H4 (cell line): ENCODE measurements around the gene SHF. TPM values are rescaled to one million over a fixed set of nuclear protein-coding genes. Genes with fewer than 3 reads are reported as not detected.
"Not testable (repeated sequence)": the region's sequence is repeated elsewhere in the genome, so short reads cannot be mapped to it uniquely, and the experiment has no call there.

ENCODE experiments used
- DNase-seq: peaks from one replicate; pipeline ENCODE4 v3.0.0-alpha.2; 2015; ENCODE audit warnings: low spot score
- total RNA-seq: library from RNA; depleted of rRNA; stranded (reverse); fragments of >200 nt; shearing (Covaris generic); gene quantifications from 2 replicates; pipeline ENCODE4 v1.2.3, GENCODE V29; 2014

The SHF gene
- total RNA-seq, 1 experiment from 2014 or later, result 2.7 TPM

DNA sequence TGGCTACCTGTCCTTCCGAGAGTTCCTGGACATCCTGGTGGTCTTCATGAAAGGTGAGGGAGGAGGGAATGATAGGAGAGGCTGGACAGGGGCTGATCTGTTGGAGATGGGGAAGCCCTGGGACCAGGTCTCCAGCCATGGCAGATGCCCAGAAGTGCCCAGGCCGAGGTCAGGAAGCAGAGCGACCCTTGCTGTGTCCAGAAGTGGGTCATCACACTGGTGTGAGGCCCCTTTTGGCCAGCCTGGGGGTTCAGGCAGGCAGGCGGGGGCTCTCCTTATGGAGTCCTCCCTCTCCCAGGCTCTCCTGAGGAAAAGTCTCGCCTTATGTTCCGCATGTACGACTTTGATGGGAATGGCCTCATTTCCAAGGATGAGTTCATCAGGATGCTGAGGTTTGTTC is 40.2 kb downstream of the SHF start:
- DNase-seq, result no peak

DNA sequence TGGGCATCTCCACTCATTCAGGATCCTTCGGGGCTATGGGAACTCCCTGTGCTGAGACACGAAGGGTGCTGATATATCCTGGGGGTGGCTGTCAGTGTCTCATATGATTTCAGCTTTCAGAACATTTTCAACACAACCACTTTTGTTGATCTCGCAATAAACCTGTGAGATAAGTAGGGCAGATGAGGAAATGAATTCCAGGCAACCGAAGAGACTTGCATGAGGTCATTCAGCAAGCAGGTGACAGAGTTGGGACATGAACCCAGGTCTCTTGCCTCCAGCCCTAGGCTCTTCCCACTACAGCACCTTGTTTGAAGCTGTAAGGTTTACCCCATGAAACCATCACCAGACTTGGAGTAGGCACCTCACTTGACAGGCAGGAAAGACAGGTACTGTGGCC is 41.4 kb downstream of the SHF start:
- DNase-seq, result no peak

DNA sequence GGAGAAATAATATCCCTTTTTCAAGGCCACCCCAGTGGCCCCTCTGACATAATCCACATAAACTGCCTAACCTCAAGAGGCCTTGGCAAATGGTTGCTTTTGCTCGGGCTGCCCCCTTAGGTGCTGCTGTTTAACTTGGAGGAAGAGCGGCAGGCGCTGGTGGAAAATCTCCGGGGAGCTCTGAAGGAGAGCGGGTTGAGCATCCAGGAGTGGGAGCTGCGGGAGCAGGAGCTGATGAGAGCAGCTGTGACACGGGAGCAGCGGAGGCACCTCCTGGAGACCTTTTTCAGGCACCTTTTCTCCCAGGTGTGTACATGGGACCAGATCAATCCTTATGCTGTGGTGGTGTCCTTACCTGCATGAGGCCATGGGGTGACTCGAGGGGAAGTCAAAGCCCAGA is 43.0 kb downstream of the SHF start:
- DNase-seq, result no peak

DNA sequence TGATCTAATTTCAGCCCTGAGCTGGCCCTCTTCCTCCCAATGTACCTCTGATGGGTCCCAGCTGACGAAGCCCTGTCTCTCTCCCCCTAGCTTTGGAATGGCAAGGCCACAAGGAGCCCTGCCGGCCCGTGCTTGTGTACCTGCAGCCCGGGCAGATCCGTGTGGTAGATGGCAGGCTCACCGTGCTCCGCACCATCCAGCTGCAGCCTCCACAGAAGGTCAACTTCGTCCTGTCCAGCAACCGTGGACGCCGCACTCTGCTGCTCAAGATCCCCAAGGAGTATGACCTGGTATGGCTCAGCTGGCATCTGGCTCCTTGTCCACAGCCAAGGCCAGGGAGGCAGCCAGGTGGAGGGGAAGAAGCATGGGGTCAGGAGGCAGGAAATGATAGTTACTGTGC is 43.8 kb downstream of the SHF start:
- DNase-seq, result no peak

DNA sequence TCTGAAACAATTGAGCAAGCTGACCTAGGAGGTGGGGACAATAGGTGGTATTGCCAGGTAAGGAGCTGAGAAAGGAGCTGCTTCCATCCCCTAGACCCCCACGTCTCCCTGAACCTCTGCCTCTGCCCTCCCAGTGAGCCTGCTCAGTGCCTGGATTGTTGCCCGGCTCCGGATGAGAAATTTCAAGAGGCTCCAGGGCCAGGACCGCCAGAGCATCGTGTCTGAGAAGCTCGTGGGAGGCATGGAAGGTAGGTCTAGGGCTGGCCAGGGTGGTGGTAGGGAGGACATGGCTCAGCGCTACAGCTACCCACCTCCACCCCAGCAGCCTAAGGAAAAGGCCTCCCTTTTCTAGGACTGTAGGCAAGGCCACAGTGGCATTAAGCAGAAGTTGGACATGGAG is 44.7 kb downstream of the SHF start:
- no peak for DNase-seq

DNA sequence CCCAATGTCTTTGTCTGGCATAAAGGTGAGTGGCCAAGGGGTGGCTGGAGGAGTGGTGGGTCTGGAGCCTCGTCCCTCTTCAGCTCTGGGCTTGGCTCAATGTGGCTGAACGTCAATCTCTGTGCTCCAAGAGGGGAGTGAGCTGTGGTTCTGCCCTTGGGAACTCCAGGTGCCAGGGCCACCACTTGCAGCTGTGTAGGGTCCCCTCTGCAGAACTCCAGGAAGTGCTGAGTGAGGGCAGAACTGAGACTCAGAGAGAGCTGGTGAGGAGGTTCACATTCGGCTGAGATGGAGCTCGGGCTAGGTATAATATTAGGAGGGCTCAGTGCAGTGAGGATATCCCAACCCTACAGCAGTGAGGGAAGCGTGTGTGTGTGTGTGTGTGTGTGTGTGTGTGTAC is 46.4 kb downstream of the SHF start:
- no peak for DNase-seq

DNA sequence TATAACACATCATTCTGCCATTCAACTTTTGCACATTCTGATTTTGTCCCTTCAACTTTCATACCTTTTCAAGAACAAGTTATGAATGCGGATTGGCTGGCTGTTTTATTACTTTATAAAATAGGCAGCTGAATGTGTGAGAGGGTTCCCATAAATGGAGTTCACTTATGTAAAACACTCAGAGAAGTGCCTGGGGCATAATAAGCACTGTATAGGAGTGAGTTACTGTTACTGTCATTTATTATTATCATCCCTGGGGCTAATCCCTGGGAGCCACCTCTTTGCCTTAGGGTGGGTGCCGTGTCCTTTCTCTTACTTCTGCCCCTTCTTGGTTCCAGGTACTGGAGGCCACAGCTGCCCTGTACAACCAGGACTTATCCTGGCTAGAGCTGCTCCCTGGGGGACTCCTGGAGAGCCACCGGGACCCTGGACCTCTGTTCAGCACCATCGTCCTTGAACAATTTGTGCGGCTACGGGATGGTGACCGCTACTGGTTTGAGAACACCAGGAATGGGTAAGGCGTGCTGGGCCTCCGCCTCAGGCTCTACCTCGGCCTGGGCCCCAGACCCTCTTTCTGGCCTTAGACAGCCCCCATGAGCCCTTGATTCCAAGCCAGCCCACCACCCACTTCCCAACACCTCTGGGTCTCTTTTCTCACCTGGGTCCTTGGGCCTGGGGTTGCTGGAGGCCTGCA is 47.1 kb downstream of the SHF start:
- no peak for DNase-seq

DNA sequence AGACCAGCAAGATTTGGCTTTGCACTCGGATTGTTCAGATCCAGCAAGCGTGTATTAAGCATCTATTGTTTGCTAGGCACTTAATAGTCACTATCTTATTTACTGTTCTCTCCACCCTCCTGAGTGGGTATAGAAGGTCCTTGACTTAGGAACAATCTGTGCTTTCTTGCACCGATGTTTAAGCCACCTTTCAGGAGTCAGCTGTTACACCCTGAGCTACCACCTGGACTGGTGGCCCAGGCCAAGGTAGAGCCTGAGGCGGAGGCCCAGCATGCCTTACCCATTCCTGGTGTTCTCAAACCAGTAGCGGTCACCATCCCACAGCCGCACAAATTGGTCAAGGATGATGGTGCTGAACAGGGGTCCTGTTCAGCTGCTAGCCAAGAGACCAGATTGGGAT is 48.0 kb downstream of the SHF start:
- DNase-seq, result no peak

DNA sequence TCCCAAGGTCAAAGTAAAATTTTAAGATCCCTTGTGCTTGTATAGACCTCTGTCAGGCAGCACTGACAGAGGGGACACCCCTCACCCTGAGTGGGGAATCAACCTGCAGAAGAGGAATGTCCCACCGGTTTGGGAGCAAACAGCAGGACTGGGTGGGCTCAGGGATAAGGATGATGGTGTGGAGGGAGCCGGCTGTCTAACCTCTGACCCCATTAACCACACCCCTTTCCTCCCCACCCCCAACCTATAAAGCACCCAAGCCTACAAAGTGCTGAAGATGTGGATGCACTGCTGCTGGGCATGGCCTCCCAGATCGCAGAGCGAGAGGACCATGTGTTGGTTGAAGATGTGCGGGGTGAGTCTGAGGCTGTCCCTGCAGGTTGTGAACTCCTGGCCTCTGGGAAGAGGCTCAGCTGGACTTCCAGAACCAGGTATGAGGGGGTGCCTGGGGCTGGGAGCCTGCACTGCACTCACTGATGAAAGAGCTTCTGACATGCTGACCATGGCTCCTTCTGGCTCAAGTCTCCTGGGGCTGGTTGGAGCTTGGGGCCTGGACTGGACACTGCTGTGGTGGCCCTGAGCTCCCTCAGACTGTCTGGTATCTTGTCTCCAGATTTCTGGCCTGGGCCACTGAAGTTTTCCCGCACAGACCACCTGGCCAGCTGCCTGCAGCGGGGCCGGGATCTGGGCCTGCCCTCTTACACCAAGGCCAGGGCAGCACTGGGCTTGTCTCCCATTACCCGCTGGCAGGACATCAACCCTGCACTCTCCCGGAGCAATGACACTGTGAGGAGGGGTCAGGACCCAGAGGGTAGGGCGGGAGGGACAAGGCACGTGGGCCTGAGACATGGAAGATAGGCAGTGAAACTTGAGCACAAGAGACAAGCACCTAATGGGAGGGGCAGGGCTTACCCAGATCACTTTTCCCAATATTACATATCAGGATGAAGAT is 48.7 kb downstream of the SHF start:
- DNase-seq, result no peak

DNA sequence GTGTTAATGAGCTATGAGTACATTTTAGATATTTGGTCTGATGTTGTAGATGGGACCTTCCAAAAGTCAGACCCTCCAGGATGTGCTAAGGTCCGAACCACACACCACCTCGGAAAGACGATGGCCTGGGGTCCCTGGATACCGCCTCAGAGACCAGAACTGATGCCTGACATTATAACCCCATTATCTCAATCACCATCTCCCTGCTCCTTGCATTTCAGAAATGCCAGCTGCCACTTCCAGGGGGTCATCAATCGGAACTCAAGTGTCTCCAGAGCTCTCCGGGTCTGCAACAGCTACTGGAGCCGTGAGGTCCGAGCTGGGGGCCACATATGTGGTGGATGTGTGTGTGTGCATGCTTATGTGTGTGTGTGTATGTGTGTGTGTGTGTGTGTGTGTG is 50.1 kb downstream of the SHF start:
- no peak for DNase-seq

DNA sequence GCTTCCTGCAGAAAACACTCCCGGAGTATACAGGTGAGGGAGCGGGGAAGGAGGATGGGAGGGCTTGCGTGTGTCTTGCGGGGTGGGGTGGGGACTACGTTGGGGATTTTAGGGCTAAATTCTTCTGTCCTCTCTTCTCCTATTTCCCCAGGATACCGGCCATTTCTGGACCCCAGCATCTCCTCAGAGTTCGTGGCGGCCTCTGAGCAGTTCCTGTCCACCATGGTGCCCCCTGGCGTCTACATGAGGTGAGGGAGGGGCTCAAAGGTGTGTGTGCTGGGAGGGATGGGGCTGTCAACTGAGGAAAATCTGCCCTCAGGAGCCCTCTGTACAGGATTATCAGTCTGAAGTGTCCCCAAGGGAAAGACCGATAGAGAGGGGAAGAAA is 51.4 kb downstream of the SHF start:
- DNase-seq, result no peak

DNA sequence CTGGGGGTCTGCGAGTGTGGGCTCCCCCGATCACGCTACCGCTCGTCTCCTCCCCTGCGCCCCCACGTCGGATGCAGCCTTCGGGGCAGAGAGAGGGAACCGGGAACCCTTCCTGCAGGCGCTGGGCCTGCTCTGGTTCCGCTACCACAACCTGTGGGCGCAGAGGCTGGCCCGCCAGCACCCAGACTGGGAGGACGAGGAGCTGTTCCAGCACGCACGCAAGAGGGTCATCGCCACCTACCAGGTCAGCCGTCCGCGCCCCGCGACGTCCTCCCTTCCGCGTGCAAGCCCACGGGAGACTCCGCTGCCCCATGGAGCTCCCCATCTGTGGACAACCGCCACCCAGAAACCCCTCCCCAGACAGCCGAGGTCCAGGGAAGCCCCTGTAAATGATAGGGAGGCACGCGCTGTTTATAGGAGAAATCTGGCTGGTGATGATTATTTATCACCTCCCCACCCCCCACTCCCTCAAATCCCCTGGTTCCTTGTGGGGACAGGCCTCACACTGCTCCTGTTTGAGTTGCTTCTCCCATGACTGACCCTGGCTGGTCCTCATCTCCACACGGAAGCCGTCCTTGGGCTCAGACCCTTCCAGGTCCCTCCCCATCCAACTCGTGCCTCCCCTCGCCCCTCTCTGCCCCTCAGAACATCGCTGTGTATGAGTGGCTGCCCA is 51.9 kb downstream of the SHF start:
- not testable (repeated sequence) for DNase-seq

DNA sequence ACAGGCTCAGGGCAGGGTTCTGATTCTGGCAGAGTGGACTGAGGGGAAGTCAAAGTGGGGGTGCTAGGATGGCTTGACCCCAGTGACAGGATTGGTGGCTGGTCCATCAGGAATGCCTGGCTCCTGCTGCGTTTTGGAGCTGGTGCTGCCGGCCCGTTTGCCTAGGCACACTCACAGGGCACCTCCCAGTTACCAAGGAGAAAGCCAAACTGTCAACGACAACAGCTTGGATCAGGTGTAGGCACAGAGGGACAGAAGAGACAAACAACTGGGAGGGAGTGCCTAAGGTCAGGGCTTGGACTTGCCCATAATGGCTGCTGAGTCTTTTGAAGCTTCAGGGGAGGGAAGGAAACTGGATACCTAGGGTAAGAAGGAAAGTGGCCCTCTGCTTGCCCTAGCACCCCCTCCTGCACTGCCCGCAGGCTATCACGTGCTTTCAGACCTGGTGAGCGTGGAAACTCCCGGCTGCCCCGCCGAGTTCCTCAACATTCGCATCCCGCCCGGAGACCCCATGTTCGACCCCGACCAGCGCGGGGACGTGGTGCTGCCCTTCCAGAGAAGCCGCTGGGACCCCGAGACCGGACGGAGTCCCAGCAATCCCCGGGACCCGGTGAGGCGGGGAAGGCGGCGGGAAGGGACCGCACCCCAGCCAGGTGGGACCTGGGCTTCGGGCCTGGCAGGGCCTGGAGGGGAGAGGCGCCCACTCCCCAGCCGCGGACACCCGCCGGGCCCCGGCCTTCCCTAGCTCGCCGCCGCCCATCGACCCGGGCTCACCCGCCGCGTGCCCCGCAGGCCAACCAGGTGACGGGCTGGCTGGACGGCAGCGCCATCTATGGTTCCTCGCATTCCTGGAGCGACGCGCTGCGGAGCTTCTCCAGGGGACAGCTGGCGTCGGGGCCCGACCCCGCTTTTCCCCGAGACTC is 52.8 kb downstream of the SHF start:
- DNase-seq, result no peak

DNA sequence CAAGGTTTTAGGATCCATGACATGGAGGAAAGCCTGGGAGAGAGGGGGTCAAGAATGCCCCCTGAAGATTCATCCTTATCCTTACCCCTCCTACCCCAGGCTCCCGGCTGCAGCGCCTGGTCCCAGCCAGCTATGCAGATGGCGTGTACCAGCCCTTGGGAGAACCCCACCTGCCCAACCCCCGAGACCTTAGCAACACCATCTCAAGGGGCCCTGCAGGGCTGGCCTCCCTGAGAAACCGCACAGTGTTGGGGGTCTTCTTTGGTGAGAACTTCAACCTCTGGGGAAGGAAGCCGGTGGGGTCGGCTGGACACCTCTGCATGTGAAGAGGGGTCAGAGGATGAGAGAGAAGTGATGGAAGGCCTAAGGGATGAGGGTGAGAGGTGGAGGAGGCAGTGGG is 53.7 kb downstream of the SHF start:
- DNase-seq, result no peak

DNA sequence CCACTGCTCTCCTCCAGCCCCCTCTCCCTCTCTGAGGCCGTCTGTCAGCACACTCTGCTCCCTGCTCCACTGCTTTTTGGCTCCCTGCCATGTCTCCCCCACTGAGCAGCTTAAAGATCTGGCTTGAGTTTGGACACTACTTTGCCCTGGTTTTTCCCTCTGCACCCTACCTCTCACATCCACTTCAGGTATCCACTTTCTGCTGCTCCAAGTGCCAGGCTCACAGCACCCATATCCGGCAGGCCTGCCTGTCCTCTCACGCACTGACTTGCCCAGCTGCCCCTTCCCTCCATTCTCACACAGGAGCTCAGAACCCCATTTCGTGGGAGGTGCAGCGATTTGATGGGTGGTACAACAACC is 54.2 kb downstream of the SHF start:
- no peak for DNase-seq

DNA sequence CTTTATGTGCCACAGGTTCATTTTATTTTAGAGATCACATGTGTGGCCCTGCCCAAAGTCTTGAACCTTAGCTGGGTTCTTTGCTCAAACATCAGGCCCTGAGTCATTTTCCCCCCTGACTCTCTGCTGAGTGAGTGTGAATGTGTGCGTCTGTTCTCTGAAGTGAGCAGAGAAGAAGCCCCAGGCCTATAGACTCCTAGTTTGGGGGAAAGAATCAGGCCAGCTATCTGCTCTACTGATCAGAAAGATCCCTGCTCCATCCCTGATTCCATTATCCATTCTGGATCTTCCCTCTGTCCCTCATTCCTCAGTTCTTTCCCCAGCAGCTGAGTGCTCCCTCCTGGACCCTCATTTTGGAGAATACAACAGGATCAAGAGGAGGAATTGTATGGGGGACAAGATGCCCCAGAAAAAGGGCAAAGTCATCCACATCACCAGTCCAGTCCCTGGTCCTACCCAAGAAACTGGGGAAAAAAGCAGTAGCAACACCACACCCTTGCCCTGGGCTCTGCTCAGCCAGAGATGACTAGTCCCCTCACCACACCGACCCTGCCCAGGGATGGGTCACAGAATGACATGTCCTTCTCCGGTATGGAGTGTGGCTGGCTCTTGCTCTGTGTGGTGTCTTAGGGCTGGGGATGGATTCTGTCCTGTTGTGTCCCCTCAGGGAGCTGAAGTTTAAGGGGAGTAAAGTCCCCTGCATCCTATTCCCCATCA is 54.8 kb downstream of the SHF start:
- no peak for DNase-seq

DNA sequence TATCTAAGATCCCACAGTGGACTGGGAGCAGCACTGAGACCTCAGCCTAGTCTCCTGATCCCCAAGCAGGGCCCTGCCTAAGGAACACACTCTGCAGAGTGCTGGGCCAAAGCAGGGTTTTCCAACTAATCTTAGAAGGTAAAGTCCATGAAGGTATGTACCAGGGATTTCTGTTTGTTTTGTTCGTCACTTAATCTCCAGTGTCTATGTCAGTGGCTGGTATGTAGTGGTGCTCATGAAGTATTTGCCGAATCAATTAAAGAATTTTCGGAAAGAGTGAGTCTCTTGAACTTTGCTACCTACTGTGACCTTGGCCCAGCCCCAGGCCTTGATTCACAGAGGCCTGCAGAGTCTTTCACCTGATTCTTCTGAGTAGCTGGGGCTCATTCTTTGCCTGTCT is 56.3 kb downstream of the SHF start:
- DNase-seq, result no peak

DNA sequence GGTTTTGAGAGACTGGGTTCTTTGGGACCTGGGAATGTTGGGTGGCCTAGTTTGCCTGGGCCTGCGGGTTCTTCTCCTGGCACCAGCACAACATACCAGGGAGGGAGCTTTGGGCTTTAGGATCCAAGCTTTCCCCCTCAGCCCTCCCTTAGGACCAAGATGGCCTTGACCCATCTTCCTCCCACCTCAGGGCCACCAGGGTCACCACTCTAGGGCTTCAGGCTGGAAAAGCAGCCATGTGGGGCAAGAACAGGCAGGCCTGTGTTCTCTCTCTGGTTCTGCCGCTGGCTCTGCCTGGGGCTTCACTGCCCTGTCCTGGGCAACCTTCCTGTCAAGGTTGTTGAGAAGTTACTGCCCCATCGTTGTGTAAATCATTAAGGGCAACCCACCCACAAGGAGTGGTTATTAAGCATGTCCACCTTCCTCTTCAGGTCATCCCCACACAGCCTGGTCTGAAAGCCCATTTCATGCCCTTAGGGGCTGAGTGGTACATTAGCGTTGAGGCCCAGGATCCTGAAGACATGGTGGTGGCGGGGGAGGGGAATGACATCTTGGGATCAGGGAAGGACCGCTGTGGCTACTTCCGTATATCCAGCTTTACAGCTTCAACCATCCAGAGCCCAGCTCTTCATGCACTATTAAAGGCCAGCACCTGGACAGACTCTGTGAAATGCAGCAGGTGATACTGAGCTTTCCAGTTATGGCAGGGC is 57.3 kb downstream of the SHF start:
- no peak for DNase-seq

DNA sequence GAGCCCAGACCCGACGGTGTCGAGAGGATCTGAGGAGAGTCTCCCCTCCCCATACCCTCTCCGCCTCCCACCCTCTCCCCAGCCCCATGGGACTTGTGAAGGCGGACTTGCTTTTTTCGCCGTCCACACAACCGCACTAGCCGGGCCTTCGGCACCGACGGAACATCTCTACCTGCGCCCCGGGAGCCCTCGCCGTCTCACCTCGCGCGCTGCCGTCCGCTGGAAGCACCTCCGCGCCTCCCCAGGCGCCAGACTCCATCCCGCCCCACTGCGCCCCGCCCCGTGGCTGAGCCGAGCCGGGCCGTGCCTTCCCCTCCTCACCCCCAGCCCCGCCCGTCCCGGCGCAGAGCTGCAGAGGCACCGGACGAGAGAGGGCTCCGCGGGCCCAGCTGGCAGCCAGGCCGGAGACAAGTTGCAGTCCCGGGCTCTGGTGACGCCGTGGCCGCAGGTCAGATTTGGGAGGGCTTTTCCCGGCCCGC is 58.1 kb downstream of the SHF start, which contains the start of the genes DUOX1 and DUOXA1:
Gene DUOX1, plus strand, starts transcription at position 344 of the 479 bp plus-strand sequence. CDS start 1,973 bp downstream, outside the sequence.
Gene DUOXA1, minus strand, starts transcription at position 229 of the 479 bp plus-strand sequence. CDS start 6,865 bp downstream, outside the sequence.
- DNase-seq, result no peak
